ACHN (cell line): ENCODE measurements around the gene PRC1.
"Not testable (repeated sequence)": the region's sequence is repeated elsewhere in the genome, so short reads cannot be mapped to it uniquely, and the experiment has no call there.

ENCODE experiments used
- DNase-seq: peaks from one replicate; pipeline ENCODE4 v3.0.0-alpha.2; 2015
- in situ Hi-C: cut with HindIII; loops from 2 replicates; pipeline ENCODE4 v1.10.0; 2017; ENCODE audit warnings: low sequenced_read_pairs, low pct_ligation_motif_present, low pct_unique_long_range_greater_than_20kb

PRC1 gene

GRCh38 chr15:90994417-90995311 is at the start of gene PRC1:
Gene PRC1, minus strand, starts transcription at chr15:90994535. Its CDS starts 118 bp downstream, at chr15:90994417.
- in situ Hi-C loops, result no loop called here
- peak; percentile 97 for DNase-seq

- in situ Hi-C loops, result no loop called here
- DNase-seq, result no peak
Observed at GRCh38 chr15:91043202-91043874, 49.0 kb upstream of the PRC1 start.

GRCh38 chr15:91040856-91041255 is 46.5 kb upstream of the PRC1 start:
- no peak for DNase-seq
- in situ Hi-C loops, result no loop called here

- in situ Hi-C loops, result no loop called here
- DNase-seq, result no peak
Observed at GRCh38 chr15:91039996-91040395, 45.7 kb upstream of the PRC1 start.

- in situ Hi-C loops, result no loop called here
Observed at GRCh38 chr15:91032919-91033803, 38.8 kb upstream of the PRC1 start.

GRCh38 chr15:91031796-91032195 is 37.5 kb upstream of the PRC1 start:
- in situ Hi-C loops, result no loop called here
- no peak for DNase-seq

More at GRCh38 chr15:91032919-91033803, 38.8 kb upstream of the PRC1 start:
- DNase-seq, result peak; percentile 60

- in situ Hi-C loops, result no loop called here
- DNase-seq, result no peak
Observed at GRCh38 chr15:91027677-91028076, 33.3 kb upstream of the PRC1 start.

GRCh38 chr15:91023720-91024119 is 29.4 kb upstream of the PRC1 start:
- in situ Hi-C loops, result no loop called here
- DNase-seq, result no peak

GRCh38 chr15:91022832-91023129 is 28.4 kb upstream of the PRC1 start:
- in situ Hi-C loops, result no loop called here
- DNase-seq, result no peak

- DNase-seq, result peak; percentile 84
- in situ Hi-C loops, result no loop called here
Observed at GRCh38 chr15:91022075-91022831, 27.9 kb upstream of the PRC1 start, which contains the start of gene VPS33B. Gene VPS33B, minus strand, starts transcription at chr15:91022594. Its CDS starts 345 bp downstream, at chr15:91022249.

GRCh38 chr15:91021516-91022074 is 27.3 kb upstream of the PRC1 start:
- peak; percentile 38 for DNase-seq
- in situ Hi-C loops, result no loop called here

GRCh38 chr15:91018158-91018557 is 23.8 kb upstream of the PRC1 start:
- in situ Hi-C loops, result no loop called here
- no peak for DNase-seq

- in situ Hi-C loops, result no loop called here
Observed at GRCh38 chr15:91017716-91018115, 23.4 kb upstream of the PRC1 start.

GRCh38 chr15:91013701-91014100 is 19.4 kb upstream of the PRC1 start:
- DNase-seq, in situ Hi-C loops: not testable (repeated sequence)

More at GRCh38 chr15:91017716-91018115, 23.4 kb upstream of the PRC1 start:
- DNase-seq, result no peak

GRCh38 chr15:91007266-91007665 is 12.9 kb upstream of the PRC1 start:
- in situ Hi-C loops, result no loop called here
- no peak for DNase-seq

- in situ Hi-C loops, result no loop called here
- DNase-seq, result no peak
Observed at GRCh38 chr15:91001209-91001608, 6.9 kb upstream of the PRC1 start.

- DNase-seq, result no peak
- in situ Hi-C loops, result no loop called here
Observed at GRCh38 chr15:90998737-90999136, 4.4 kb upstream of the PRC1 start.

GRCh38 chr15:90994059-90994416 is 297 bp downstream of the PRC1 start:
- no peak for DNase-seq

More at GRCh38 chr15:90994059-90994416, 297 bp downstream of the PRC1 start:
- in situ Hi-C loops, result no loop called here
